H4 (cell line): ENCODE measurements around the gene ENPP6. TPM values are rescaled to one million over a fixed set of nuclear protein-coding genes. Genes with fewer than 3 reads are reported as not detected.
"Not testable (repeated sequence)": the region's sequence is repeated elsewhere in the genome, so short reads cannot be mapped to it uniquely, and the experiment has no call there.

Source experiments
- DNase-seq: peaks from one replicate; pipeline ENCODE4 v3.0.0-alpha.2; 2015; ENCODE audit warnings: low spot score
- total RNA-seq: library from RNA; depleted of rRNA; stranded (reverse); fragments of >200 nt; shearing (Covaris generic); gene quantifications from 2 replicates; pipeline ENCODE4 v1.2.3, GENCODE V29; 2014

Gene ENPP6
- total RNA-seq, 1 experiment from 2014 or later, result not detected

DNA sequence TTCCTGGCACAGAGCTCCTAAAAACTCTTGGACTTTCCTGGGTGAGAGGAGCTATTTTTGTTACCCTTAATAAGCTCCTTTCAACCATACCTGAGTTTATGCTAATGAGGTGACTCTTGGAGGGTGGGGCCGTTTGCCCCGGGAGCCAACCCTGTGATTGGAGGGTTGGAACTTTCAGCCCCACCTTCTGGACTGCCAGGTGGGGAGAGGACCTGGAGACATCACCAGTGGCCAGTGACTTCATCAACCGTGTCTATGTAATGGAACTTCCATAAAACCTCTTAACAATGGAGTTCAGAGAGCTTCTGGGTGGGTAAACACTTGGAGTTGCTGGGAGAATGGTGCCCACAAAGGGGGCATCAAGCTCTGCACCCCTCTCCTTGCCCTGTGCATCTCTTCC is 17.9 kb upstream of the ENPP6 start:
- no peak for DNase-seq

DNA sequence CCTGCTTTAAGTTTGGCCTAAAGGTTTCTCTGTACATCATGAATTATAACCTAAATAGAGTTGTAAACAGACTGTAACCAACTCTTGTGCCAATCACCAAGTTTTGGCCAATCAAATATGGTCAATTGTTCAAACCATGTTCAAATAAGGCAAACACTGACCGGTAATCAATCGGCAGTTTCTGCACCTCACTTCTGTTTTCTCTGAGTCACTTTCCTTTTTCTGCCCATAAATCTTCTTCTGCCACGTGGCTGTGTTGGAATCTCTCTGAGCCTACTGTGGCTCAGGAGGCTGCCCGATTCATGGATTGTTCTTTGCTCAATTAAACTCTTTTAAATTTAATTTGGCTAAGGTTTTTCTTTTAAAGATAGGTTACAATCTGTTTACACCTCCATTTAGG is 16.5 kb upstream of the ENPP6 start:
- no peak for DNase-seq

DNA sequence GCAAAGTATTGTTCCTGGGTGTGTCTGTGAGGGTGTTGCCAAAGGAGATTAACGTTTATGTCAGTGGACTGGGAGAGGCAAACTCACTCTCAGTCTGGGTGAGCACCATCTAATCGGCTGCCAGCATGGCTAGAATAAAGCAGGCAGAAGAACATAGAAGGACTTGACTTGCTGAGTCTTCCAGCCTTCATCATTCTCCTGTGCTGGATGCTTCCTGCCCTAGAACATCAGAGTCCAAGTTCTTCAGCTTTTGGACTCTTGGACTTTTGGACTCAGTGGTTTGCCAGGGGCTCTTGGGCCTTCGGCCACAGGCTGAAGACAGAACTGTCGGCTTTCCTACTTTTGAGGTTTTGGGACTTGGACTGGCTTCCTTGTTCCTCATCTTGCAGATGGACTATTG is 15.3 kb upstream of the ENPP6 start:
- DNase-seq, result no peak

DNA sequence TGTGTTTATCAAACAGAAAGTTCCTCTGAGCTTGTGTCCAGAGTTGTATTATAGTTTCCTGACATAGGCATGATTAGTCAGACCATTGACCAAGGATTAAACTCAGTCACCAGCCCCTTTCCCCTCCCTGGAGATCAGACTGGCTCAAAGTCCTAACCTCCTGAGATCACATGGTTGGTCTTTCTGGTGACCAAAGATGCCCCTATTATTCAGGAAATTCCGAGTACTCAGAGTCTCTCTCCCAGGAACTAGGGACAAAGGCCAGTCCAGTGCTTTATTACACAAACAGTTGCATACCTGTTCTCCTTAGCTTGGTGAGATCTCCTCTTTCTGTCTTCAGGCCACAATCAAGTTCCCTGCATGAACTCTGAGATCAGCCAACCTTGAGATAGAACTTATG is 14.5 kb upstream of the ENPP6 start:
- no peak for DNase-seq

DNA sequence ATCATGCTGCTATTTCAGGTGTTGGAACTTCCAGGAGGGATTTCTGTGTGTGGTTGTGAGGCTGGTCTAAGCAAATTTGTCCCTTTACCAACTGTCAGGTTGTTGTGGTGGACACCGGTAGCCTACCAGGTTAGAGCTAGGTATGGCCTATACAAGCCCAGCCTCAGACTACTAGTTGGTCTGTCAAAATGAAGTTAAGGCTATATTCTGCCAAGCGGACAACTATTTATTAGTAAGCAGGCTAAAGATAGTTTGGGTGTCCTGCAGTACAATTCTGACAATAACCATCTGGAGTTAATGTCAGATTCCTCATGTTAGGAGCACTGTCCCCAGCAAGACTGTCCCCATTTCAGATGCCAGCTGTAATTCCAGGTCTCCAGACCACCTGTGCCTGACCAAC is 13.9 kb upstream of the ENPP6 start:
- no peak for DNase-seq

DNA sequence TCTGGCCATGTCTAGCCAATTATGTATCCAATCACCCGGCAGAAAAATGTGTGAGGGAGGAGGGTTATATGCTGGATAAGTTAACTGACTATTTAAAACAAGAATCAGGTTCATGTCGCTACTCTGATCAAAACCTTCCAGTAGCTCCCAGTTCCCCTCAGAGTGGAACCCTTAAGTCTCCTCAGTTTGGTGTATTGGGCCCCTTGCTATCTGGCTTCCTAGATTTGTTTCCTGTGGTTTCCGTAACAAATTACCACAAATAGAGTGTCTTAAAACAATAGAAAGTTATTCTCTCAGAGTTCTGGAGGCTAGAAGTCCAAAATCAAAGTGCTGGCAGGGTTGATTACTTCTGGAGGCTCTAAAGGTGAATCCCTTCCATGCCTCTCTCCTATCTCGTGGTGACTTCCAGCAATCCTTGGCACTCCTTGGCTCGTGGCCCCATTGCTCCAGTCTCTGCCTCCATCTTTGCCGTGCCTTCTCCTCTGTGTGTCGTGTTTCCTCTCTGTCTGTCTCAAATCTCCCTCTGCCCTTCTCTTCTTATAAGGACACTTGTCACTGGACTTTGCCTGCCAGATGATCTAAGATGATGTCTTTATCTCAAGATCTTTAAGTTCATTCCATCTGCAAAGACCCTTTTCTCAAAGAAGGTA is 10.5 kb upstream of the ENPP6 start:
- DNase-seq, result no peak

DNA sequence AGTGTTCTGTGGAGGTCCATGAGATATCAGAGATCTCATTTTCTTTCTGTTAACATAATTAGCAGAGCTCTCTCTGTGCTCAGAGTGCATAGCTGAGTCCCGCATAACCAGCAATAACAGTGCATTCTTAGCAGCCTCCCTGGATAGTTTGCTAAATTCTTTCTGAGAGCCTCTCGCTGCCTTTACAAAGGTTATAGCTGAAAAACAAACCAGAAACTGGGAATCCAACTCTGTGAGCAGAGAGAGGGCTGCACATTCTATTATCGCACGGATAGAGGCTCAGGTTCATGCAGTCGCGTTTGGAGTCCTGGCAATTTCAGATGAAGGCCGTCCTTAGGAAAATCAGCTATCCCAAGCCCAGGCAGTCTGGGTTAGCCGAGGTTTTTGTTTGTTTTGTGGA is 1.2 kb downstream of the ENPP6 start:
- no peak for DNase-seq

DNA sequence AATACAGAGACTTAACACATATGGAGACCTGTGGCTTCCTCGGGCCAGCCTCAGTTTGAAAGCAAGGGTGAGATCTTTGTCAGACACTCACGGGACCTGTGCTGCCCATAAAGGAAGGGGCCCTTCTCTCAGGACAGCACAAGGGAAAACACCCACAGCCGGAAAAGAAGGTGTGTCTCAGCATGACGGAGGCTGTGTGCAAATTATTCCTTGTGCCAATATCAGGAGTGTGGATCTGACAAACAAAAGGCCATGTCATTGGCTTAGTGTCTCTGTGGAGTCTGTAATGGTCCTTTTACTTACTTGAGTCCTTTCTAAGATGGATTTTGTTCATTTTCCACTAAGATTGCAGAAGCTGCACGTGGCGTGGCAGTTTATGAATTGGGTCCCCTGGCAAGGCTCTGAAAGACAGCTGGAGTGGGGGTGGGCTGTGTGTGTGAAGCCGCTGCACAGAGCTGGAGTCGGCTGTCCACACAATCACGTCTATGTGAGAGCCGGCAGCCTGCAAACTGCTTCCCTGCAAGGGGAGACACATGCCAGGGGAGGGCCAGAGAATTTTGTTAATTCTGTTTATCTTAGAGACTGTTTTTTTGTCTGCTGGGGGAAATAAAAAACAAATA is 1.9 kb downstream of the ENPP6 start:
- no peak for DNase-seq

DNA sequence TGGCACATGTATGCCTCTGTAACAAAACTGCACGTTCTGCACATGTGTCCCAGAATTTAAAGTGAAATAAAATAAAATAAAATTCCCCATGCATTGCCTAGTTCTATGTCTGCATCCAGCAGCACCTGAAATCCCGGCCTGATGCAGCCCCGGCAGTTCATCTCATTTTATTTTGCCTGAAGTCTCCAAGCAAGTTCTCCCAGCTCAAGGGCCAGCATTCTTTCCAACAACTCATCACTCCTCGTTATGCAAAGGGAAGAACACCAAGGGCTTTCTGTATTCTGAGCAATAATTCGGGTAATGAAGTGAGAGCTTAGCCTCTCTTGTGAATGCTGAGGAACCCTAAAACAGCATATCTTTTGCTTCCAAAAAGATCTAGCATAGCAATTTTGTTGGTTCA is 2.7 kb downstream of the ENPP6 start:
- DNase-seq, result no peak

DNA sequence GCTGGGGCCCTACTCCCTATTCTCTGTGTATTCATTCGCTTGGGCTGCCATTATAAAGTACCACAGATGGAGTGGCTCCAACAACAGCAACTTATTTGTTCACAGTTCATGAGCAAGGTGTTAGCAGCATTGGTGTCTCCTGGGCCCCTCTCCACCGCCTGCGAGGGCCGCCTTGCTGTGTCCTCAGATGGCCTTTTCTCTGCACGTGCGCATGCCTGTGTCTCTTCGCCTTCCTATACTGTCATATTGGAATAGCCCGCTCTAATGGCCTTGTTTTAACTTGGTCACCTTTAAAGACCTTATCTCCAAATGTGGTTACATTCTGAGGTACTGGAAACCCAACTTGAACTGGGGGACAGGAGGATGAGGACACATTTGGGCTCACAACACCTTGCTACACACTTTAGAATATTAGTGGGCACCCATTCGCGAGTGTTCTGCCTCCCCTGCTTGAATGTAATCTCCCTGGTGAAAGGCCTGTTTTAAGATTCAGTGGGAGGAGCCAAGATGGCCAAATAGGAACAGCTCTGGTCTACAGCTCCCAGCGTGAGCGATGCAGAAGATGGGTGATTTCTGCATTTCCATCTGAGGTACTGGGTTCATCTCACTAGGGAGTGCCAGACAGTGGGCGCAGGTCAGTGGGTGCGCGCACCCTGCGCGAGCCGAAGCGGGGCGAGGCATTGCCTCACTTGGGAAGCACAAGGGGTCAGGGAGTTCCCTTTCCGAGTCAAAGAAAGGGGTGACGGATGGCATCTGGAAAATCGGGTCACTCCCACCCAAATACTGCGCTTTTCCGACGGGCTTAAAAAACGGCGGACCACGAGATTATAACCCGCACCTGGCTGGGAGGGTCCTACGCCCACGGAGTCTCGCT is 9.7 kb downstream of the ENPP6 start:
- not testable (repeated sequence) for DNase-seq

DNA sequence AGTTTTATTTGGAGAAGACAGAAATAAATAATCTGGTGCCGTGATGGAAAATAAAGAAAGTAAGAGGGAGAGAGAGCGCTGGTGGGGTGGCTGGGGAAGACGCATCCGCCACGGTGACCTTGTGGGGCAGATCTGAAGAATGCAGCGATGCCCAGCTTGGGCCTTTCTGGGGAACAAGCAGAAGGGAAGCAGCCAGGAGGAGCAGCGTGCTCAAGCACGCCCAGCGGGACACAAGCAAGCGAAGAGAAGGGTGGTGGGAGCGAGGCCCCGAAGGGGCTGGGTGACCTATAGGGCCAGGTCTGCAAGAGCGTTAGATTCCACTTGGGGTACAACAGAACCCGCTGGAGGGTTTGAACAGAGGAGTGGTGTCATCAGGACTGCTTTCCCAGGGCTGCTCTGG is 12.4 kb downstream of the ENPP6 start:
- DNase-seq, result no peak

DNA sequence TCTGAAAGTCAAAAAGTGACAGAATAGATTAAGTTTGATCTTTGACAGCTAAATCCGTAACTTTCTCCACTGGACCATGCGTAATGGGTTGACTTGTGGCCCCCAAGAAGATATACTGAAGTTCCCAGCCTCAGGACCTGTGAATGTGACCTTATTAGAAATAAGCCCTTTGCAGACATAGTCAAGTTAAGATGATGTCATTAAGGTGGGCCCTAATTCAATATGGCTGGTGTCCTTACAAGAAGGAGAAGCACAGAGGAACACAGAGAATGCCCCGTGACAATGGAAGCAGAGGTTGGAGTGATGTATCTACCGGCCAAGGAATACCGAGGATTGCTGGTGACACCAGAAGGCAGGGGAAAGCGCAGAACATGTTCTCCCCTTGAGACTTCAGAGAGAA is 14.4 kb downstream of the ENPP6 start:
- DNase-seq, result no peak

DNA sequence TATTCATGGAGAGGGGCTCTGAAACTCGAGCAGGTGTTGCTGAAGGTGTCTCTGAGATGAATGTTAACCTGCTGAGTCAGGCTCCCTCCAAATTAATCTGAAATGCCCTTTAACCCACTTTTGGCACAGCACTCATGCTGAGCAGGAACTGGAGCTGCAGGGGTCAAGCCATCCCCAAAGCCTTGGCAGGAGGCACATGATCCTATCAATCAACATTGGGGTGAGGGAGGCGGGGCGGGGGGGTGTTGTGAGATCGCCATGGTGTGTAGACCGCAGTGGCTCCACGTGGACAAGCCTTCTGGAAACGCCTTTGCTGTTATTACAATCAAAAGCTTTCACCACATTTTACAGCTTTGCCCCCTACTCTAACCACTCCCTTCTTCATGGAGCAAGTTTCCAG is 16.5 kb downstream of the ENPP6 start:
- no peak for DNase-seq

DNA sequence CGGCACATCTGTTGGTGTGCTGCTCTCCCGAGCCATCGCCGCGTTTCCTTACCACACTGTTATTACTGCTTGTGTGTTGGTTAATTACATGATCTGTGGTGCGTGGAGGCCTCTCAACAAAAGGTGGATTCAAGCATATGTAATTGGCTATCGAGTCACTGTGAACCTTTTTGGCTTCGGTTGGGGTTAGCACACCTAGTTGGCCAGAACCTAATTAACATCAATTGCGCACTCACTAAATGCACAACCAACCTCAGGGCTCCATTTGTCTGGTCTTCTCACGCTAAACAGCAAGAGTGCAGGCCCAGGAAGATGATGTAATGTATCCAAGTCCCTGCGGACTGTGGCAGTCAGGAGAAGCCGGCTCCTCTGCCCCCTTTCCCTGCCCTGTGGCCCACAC is 17.4 kb downstream of the ENPP6 start:
- DNase-seq, result no peak

DNA sequence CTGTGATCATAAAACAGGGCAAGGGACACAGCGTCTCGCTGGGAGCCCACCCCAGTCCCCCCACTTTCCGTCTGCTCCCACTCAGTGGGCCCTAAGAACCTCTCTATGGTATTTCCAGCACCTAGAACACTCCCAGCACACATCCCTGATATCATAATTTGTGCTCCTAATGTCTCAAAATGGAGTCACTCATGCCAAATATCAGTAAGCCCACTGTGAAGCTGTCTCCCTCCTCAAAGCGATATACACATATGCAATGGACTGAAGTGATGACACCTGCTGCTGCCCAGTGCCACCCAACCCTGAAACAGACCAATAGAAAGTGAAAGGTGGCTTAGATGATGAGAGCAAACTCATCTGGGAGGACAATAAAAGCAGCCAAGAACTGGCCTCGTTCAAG is 17.9 kb downstream of the ENPP6 start:
- DNase-seq, result no peak

DNA sequence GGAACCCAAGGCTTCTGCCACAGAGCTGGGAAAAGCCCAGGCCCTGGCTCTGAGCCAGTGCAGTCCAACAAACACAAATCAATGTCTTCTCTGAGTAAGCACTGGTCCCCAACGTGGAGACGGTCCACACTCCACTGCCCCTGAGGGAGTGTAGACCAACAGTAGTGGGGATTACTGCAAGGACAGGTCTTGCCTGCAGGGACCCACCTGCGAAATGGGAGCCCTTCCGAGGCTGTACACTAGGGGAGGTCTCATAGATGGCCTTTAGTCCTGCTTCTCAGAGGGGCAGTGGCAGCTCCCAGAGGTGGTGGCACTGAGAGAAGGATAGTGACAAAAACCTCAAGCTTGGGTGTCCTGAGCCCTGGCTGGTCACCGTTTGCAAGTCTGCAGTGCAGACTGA is 19.5 kb downstream of the ENPP6 start:
- no peak for DNase-seq

DNA sequence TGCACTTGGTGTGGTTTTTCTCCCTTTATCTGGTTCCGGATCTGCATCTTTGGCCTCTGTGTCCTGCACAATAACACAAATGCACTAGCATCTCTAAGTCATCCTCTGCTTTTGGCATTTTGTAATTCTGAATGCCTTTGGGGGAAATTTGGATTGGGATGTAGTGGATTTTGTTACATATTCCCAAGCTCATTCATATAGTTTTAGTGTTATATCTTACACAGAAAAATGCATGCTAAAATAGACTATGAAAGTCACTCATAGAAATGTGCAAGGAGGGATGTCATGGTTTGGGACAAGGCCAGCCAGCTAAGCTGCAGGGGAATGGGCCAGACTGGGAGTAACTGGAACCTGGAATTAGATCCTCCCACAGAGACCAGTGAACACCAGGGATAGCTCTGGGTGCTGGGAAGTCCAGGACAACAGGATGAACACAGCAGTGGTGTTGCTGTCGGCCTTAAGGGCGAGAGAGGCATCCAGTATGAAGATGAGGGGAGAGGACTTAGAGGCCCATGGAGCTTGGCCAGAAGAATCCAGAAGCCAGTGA is 20.1 kb downstream of the ENPP6 start:
- DNase-seq, result no peak

DNA sequence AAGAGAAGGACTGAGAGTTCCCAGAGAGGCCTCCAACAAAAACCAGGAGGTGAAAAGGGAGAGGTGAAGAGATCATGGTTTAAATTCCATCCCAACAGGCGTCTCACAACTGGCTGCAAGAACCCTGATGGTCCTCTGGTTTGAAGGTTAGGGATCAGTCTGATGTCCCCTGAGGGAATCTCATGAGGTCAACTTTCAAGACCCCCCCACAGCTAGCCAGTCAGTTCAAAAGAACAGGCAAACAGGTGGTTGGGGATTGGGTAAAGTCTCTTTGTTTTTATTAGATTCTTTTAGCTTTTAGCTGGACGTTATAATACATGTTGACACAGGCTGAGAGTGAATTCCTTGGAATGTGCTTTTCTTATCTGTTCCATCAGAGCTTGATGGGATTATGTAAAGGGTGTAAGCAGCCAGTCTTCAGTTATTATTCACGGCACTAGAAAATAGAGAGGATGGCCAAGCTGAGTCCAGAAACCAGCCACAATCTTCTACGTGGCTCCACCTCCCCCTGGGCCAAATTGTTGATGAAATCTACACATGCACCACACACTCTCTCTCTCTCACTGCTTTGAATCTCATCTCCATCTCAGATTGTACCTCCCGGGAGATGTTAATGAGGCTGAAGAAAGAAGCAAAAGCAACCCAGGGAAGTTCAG is 20.8 kb downstream of the ENPP6 start:
- no peak for DNase-seq

DNA sequence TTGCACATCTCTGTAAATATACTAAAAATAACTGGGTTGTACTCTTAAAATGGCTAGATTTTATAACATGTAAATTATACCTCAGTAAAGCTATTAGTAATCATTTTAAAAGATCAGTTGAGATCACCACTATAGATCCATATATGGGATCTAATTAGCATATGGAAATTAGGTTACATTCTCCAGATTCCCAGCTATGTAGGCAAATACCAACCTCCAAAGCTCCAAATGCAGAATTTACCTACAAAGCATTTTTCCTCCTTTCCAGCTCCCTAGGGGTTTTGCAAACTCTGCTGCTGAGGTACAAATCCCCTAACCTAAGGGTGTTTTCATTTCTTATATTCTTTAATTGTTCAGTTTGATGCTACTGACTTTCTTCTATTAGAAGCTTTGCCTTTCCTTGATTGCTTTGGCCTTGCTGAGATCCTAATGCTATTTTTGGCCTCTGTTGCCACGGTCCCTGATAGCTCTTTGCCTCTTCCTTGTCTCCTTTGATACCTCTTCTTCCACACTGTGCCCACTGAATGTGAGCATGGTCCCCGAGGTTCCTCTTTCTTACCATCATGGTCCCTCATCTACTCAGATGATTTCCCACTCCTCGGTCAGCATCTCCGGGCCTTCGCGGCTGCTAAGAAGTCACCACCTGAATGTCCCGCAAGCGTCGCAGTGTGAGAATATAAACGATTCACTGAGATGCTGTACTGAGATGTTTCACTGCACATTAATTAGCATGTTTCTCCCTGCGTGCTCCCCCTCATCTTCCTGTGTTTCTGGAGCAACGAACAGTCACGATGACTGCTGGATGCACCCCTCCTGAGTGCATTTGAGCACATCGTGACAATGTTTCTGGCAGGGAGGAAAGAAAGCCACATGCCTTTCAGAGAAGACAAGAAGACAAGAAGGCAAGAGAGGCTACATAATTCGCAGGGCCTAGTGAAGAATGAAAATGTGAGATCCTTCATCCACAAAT is 23.8 kb downstream of the ENPP6 start:
- DNase-seq, result no peak

DNA sequence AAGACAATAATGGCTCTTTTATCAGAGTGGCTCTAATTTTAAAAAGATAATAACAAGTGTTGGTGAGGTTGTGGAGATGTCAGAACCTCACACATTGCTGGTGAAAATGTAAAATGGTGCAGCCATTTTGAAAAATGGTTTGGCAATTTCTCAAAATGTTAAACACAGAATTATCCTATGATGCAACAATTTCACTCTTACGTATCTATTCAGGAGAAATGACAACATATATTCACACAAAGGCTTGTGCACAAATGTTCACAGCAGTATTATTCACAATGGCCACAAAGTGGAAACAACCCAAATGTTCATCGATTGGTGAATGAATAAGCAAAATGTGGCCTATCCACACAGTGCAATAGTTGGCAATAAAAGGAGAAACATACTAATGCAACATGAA is 24.7 kb downstream of the ENPP6 start:
- no peak for DNase-seq

DNA sequence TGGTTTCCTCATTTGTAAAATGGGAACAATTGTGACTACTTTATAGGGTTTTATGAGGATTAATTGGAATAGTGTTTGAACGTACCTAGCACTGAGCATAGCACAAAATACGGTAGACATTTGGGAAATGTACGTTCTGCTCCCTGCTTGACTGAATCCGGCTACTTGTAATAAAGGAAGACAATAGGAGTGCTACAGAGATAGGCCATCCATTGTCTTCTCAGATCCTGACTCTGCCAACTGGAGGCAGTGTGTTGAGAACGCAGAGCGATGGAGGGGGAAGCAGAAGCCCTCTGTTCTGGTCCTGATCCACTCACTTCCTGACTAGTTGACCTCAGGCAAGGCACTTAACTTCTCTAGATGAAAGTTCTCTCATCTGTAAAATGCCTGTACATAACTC is 26.4 kb downstream of the ENPP6 start:
- DNase-seq, result no peak
